HK-2 (cell line): ENCODE data around the gene MAP3K1.

ENCODE experiments used
- DNase-seq: peaks from one replicate; pipeline ENCODE4 v3.0.0-alpha.2; 2018; ENCODE audit not compliant: unreplicated experiment

Gene MAP3K1

GRCh38 chr5:56909294-56910209, 94.2 kb downstream of the MAP3K1 start, which contains the start of gene SETD9:
Gene SETD9, plus strand, starts transcription at chr5:56909596. Its CDS starts 50 bp downstream, at chr5:56909646.
- DNase-seq = peak; percentile 94

GRCh38 chr5:56910210-56910965, 95.0 kb downstream of the MAP3K1 start:
- no peak for DNase-seq

GRCh38 chr5:56913766-56914165, 98.4 kb downstream of the MAP3K1 start:
- DNase-seq = no peak

GRCh38 chr5:56914678-56915077, 99.3 kb downstream of the MAP3K1 start:
- DNase-seq = no peak

GRCh38 chr5:56917534-56917933, 102.2 kb downstream of the MAP3K1 start:
- no peak for DNase-seq

- DNase-seq = no peak
Measured at GRCh38 chr5:56918054-56918453, 102.7 kb downstream of the MAP3K1 start.

GRCh38 chr5:56919942-56920662, 104.8 kb downstream of the MAP3K1 start:
- no peak for DNase-seq

- no peak for DNase-seq
Measured at GRCh38 chr5:56922922-56923321, 107.6 kb downstream of the MAP3K1 start.

- no peak for DNase-seq
Measured at GRCh38 chr5:56934325-56934724, 119.0 kb downstream of the MAP3K1 start.

GRCh38 chr5:56938858-56939257, 123.5 kb downstream of the MAP3K1 start:
- DNase-seq = no peak

GRCh38 chr5:56941981-56942380, 126.6 kb downstream of the MAP3K1 start:
- DNase-seq = no peak
